GM12878 (cell line): ENCODE results near the gene CDCP1. TPM values are rescaled to one million over a fixed set of nuclear protein-coding genes. Genes with fewer than 3 reads are reported as not detected.

ENCODE experiments used
- CBX3 ChIP-seq: fragments of 200-600 bp; sonication (generic); IDR thresholded peaks from 2 replicates; pipeline ENCODE4 v1.6.1; 2016; ENCODE audit warnings: low read depth, borderline replicate concordance
- IKZF1 ChIP-seq: fragments of 450-650 bp; conservative IDR thresholded peaks from 2 replicates; pipeline ENCODE4 v1.6.1; 2017; ENCODE audit warnings: antibody characterized with exemption, mild to moderate bottlenecking
- KAT2A ChIP-seq: conservative IDR thresholded peaks from 2 replicates; pipeline ENCODE4 v1.6.1; 2011; ENCODE audit warnings: low read depth, low read length; ENCODE audit not compliant: control insufficient read depth
- MXI1 ChIP-seq: fragments of 150-350 bp; IDR thresholded peaks from 2 replicates; pipeline ENCODE4 v1.6.1; 2011; ENCODE audit warnings: low read depth, mild to moderate bottlenecking, inconsistent platforms, low read length, improper control_type of control experiment
- NFXL1 ChIP-seq: fragments of 450-650 bp; IDR thresholded peaks from 2 replicates; pipeline ENCODE4 v1.6.1; 2017; ENCODE audit warnings: antibody characterized with exemption, mild to moderate bottlenecking, borderline replicate concordance
- RBBP5 ChIP-seq: fragments of 200-600 bp; sonication (generic); conservative IDR thresholded peaks from 2 replicates; pipeline ENCODE4 v1.6.1; 2016
- WRNIP1 ChIP-seq: IDR thresholded peaks from 2 replicates; pipeline ENCODE4 v1.6.1; 2011; ENCODE audit warnings: low read depth, low read length, improper control_type of control experiment, borderline replicate concordance
- polyA plus RNA-seq, 11 experiments: library from polyadenylated mRNA; depleted of rRNA in 4 of 11; unstranded in 6 of 11; stranded (reverse) in 5 of 11; fragments of >200 nt; fragmentation: Nextera tagmentation in 4 of 11; fragmentation: Illumina TruSeq in 1 of 11; extraction: Ambion mirVana in 4 of 11; extraction: Trizol in 1 of 11; gene quantifications; 1 replicate in 1 of 11; 2 replicates in 10 of 11; pipeline versions ENCODE4 v1.2.1 to v1.2.3, GENCODE V29; 2011 to 2016; ENCODE audit warnings: inconsistent platforms in 2 of 11, missing spikeins in 2 of 11, low read depth in 1 of 11
- total RNA-seq, 4 experiments: library from RNA; depleted of rRNA in 3 of 4; stranded (reverse); fragments of >200 nt in 3 of 4; fragmentation: Illumina TruSeq in 1 of 4; extraction: Trizol in 1 of 4; gene quantifications; 2 replicates each; pipeline versions ENCODE4 v1.2.1 to v1.2.3, GENCODE V29; 2013 to 2021
- TF ChIP-seq, protein P1 (sequence below): IDR thresholded peaks from 2 replicates; pipeline ENCODE4 v1.6.1; 2012; ENCODE audit warnings: low read depth, low read length, improper control_type of control experiment
- TF ChIP-seq, protein P2 (sequence below): IDR thresholded peaks from 2 replicates; pipeline ENCODE4 v1.6.1; 2011; ENCODE audit warnings: mild to moderate bottlenecking, low read depth, low read length, moderate library complexity; ENCODE audit not compliant: insufficient replicate concordance
- TF ChIP-seq, protein P3 (sequence below): fragments of 450-650 bp; IDR thresholded peaks from 2 replicates; pipeline ENCODE4 v1.6.1; 2016; ENCODE audit warnings: mild to moderate bottlenecking, moderate library complexity, borderline replicate concordance

Gene CDCP1
- total and polyA plus RNA-seq, 10 of the 15 experiments (the other 5 are each of a cell fraction or from before 2014, with no cell fraction given): 0.35 to 2.2 (median 0.86) TPM

DNA sequence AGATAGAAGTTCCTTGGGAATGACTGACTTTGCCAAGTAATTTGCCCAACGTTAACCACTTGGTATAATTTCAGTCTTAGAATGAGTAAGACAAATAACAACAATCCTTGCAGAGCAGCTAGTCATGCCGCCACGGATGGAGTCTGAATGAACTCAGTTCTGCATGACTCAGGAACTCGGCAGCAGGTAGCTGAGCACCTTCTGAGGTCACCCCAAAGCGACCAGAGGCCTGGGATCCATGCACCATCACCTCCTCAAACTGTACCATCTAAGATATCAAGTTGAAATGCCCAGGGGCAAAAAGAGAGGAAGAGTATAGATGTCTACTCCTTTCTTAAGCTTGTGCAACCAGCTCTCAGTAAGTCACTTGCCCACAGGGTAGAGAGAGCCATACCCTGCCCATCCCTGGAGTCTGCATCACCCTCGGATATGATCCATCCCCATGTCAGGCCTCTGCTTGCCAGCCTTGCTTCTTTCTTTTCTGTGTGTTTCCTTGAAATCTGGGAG, 8.5 kb upstream of the CDCP1 start (continued):
- TF ChIP-seq, protein P1, sequence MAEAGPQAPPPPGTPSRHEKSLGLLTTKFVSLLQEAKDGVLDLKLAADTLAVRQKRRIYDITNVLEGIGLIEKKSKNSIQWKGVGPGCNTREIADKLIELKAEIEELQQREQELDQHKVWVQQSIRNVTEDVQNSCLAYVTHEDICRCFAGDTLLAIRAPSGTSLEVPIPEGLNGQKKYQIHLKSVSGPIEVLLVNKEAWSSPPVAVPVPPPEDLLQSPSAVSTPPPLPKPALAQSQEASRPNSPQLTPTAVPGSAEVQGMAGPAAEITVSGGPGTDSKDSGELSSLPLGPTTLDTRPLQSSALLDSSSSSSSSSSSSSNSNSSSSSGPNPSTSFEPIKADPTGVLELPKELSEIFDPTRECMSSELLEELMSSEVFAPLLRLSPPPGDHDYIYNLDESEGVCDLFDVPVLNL: no peak
- TF ChIP-seq WRNIP1 (no peak), KAT2A (no peak), IKZF1 (no peak), MXI1 (no peak), RBBP5 (no peak), NFXL1 (no peak), CBX3 (no peak)
- TF ChIP-seq, protein P2, sequence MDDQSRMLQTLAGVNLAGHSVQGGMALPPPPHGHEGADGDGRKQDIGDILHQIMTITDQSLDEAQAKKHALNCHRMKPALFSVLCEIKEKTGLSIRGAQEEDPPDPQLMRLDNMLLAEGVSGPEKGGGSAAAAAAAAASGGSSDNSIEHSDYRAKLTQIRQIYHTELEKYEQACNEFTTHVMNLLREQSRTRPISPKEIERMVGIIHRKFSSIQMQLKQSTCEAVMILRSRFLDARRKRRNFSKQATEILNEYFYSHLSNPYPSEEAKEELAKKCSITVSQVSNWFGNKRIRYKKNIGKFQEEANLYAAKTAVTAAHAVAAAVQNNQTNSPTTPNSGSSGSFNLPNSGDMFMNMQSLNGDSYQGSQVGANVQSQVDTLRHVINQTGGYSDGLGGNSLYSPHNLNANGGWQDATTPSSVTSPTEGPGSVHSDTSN: no peak
- TF ChIP-seq, protein P3, sequence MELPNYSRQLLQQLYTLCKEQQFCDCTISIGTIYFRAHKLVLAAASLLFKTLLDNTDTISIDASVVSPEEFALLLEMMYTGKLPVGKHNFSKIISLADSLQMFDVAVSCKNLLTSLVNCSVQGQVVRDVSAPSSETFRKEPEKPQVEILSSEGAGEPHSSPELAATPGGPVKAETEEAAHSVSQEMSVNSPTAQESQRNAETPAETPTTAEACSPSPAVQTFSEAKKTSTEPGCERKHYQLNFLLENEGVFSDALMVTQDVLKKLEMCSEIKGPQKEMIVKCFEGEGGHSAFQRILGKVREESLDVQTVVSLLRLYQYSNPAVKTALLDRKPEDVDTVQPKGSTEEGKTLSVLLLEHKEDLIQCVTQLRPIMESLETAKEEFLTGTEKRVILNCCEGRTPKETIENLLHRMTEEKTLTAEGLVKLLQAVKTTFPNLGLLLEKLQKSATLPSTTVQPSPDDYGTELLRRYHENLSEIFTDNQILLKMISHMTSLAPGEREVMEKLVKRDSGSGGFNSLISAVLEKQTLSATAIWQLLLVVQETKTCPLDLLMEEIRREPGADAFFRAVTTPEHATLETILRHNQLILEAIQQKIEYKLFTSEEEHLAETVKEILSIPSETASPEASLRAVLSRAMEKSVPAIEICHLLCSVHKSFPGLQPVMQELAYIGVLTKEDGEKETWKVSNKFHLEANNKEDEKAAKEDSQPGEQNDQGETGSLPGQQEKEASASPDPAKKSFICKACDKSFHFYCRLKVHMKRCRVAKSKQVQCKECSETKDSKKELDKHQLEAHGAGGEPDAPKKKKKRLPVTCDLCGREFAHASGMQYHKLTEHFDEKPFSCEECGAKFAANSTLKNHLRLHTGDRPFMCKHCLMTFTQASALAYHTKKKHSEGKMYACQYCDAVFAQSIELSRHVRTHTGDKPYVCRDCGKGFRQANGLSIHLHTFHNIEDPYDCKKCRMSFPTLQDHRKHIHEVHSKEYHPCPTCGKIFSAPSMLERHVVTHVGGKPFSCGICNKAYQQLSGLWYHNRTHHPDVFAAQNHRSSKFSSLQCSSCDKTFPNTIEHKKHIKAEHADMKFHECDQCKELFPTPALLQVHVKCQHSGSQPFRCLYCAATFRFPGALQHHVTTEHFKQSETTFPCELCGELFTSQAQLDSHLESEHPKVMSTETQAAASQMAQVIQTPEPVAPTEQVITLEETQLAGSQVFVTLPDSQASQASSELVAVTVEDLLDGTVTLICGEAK: no peak
